ENCODE measurements around the gene GPR39. TPM values are rescaled to one million over a fixed set of nuclear protein-coding genes. Genes with fewer than 3 reads are reported as not detected.
"Not testable (repeated sequence)": the region's sequence is repeated elsewhere in the genome, so short reads cannot be mapped to it uniquely, and the experiment has no call there.

The GPR39 gene
- total RNA-seq, 1 donor from 2014 or later: 1.3 TPM

- DNase-seq (ENCODE audit: low spot score): no peak
Observed at GRCh38 chr2:132489150-132489549, 72.5 kb downstream of the GPR39 start.

DNA sequence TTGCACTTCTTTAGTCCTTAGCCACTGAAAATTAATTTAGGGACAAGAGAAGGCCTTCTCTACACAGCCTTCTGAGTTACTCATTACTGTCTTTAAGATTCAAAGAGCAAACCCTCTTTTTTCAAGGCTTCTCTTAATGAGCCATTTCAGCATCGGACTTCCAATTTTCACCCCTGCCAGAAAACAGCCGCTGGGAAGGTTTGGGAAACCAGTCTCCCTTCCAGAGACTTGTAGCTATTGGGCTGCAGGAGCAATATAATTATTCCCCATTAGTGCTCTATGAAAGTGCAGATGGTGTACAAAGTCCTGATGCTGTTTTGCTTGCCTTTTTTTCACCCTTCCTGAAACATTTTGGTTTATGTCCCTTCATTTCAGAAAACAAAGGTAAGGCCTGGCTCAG, 79.3 kb downstream of the GPR39 start:
- no peak for DNase-seq (ENCODE audit: low spot score)

- no peak for DNase-seq (ENCODE audit: low spot score)
Observed at GRCh38 chr2:132496555-132496954, 80.0 kb downstream of the GPR39 start.

GRCh38 chr2:132497591-132497990, 81.0 kb downstream of the GPR39 start:
- DNase-seq (ENCODE audit: low spot score): no peak

GRCh38 chr2:132503701-132504100, 87.1 kb downstream of the GPR39 start:
- no peak for DNase-seq (ENCODE audit: low spot score)

DNA sequence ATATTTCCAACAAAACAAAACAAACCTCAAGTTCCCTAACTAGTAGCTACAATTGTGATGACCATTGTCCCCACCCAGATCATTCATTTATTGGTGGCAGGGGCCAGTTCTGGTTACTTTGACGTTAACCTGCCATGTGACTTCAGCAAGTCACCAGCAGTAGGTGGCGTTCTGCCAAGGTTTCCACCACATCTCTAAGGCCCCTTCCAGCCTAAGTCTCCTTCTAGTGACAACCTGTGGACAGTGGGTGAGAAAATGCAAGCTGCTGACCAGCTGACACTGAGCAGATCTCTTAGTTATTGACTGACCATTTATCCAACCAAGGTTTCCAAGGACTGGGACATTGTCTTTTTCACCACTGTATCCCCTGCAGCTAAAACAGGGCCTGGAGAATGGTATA, 98.4 kb downstream of the GPR39 start:
- no peak for DNase-seq (ENCODE audit: low spot score)

- DNase-seq (ENCODE audit: low spot score): no peak
Observed at GRCh38 chr2:132517386-132517785, 100.8 kb downstream of the GPR39 start.

DNA sequence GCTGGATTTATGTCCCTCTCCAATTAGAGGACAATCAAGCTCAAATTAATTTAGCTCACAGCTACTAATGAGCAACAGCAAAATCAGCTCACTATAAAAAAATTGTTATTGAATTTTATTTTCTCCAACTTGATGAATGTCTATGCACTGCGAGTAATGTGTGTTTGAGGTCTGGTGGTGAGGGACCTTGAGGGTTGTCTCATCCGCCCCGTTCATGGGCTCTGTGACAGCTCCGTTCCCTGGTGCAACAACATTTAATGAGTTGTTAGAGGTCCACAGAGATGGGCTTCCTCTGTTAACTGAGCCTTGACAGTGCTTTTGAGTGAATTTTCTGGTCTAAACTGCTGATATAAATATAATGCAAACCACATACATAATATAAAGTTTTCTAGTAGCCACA, 101.7 kb downstream of the GPR39 start:
- DNase-seq (ENCODE audit: low spot score): no peak

GRCh38 chr2:132519566-132519965, 103.0 kb downstream of the GPR39 start:
- no peak for DNase-seq (ENCODE audit: low spot score)

- DNase-seq (ENCODE audit: low spot score): no peak
Observed at GRCh38 chr2:132521341-132521740, 104.7 kb downstream of the GPR39 start.

DNA sequence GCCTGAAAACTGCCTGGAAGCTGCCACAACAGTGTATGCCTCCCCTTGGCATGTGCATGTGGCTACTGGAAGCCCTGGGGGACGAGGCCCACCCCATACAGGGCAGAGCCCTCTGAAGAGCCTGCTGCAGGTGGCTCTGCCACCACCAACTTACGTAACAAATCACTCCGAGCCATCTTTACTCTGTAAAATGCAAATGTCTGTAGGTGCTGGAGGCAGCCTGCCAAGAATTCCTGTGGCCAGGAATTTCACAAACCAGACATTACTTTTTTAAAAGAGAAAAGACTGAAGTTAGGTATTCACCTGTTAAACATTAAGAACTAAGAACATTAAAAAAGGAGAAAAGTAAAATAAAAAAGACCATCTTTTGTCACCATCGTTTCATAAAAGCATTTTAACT, 106.3 kb downstream of the GPR39 start:
- DNase-seq (ENCODE audit: low spot score): no peak

DNA sequence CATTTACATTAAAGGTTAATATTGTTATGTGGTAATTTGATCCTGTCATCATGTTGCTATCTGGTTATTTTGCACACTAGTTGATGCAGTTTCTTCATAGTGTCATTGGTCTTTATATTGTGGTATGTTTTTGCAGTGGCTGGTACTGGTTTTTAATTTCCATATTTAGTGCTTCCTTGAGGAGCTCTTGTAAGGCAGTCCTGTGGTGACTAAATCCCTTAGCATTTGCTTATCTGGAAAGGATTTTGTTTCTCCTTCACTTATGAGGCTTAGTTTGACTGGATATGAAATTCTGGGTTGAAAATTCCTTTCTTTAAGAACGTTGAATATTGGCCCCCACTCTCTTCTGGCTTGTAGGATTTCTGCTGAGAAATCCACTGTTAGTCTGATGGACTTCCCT, 120.5 kb downstream of the GPR39 start:
- not testable (repeated sequence) for DNase-seq (ENCODE audit: low spot score)

GRCh38 chr2:132538331-132538855, 121.8 kb downstream of the GPR39 start:
- no peak for DNase-seq (ENCODE audit: low spot score)

GRCh38 chr2:132540166-132540565, 123.6 kb downstream of the GPR39 start:
- no peak for DNase-seq (ENCODE audit: low spot score)

- no peak for DNase-seq (ENCODE audit: low spot score)
Observed at GRCh38 chr2:132542953-132543569, 126.5 kb downstream of the GPR39 start.

DNA sequence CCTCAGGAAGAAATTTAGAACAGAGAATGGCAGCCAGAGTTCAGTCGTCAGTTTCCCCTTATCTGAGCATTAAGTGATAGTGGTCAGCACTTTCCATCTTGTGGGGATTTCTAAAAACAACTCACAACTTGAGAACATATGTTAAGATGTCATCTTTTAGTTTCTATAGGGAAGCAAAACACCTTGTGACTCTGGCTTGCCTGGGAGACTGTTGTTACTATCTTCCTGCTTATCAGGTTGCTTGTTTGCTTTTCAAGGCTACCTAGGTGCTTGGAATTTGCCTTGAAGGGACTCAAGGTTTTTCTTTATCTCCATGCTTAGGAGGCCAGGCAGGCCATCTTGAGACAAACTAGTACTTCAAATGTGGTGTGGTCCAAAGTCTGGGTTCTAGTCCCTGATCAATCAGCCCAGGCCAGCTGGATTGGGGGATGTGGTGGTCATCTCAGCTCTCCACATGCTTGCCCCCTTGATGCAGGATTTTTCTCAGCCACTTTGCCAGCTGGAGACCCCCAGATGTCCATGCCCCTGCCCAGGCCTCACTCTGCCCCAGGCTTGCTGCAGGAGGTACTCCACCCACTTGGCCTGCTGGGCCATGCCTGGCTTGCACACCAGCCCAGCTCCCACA, 127.5 kb downstream of the GPR39 start:
- no peak for DNase-seq (ENCODE audit: low spot score)

DNA sequence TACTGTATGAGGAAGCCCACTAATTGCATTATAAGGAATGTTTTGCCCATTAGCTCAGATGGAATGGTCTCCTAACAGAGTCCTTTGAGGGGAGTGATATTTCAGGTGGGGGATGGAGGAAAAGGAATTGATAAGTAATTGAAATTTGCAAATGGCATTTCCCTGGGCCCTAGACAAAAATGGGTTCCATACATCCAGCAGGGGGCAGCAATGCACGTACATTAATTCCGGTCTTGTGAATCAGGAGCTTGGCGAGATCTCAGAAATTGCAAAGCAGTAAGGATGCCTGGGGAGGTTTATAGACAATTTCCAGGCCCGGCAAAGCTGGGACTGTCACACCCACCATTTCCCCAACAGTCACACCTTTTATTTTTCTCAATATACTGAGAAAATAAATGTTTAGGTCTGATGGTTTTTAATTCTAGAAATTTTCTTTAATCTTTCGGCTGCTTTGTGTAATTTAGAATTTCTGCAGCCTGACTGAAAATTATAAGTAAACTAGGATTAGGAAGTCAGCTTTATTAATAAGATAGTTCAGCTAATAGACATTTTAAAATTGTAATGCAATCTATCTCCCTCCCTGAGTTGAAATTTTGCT, 130.6 kb downstream of the GPR39 start:
- DNase-seq (ENCODE audit: low spot score): no peak

DNA sequence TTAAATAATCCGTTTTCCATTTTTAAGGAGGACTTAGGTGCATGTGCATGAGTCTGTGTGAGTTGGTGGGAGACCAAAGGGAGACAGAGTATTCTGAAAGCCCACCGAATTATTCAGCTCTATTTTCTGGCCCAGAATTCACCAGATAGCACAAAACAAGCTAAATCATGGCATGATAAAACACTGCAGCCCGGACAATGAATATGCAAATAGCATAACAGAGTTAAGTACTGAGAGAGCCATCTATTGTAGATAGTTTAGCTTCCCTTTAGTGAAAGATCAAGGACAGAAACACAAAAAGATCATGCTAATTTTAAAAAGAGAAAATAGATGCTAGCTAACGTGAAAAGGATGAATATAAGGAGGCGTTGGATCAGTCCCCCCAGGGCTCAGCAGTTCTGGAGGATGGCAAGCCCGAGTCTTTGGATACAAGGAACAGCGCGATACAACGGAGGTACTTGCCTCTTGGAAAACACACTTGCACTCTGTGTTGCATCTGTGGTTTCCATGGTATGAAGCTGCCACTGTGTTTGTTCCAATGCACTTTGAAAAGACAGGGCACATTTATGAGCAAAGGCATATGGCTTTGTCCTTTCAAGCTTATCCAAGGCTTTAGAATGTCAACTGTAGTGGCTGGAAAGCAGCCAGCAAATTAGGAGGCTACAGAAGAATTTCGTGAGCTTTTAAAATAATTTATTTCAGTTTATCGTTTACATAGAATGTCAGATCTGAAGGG, 133.5 kb downstream of the GPR39 start:
- DNase-seq (ENCODE audit: low spot score): no peak

GRCh38 chr2:132550946-132551345, 134.3 kb downstream of the GPR39 start:
- no peak for DNase-seq (ENCODE audit: low spot score)

DNA sequence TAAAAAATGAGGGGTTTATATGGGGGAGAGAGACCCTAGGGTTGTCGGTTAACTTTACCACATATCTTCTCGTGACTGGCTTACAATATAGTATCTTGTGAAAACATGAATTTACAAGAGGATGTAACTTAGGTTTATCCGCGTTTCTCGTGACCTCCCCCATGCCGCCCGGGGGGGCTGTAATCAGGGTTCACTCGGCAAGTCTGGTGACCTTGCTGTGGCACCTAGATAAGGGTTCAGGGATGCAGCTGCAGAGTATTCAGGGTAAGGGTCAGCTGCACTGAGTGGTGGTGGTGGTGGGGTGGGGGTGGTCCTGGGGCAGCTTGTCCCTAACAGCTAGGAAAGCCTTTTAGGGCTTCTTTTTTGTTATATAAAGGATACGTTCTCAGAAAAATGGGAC, 141.1 kb downstream of the GPR39 start:
- DNase-seq (ENCODE audit: low spot score): no peak

DNA sequence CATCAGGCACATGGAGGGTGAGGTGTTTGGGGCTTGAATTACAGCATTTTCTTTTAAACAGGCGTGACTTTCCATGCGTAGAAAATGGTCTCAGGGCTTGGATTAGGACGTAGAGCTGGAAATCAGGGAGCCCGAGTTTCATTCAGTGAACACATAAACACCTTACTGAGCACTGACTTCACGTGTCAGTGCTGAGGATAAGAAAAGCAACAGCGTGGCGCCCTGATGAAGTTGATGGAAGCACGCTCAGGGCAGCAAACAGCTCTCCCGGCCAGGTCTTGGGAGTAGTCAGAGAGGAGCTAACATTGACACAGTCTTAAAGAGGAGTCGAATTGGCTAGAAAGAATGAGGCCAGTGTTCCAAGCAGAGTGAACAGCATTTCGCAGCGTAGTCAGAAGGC, 142.7 kb downstream of the GPR39 start:
- no peak for DNase-seq (ENCODE audit: low spot score)

DNA sequence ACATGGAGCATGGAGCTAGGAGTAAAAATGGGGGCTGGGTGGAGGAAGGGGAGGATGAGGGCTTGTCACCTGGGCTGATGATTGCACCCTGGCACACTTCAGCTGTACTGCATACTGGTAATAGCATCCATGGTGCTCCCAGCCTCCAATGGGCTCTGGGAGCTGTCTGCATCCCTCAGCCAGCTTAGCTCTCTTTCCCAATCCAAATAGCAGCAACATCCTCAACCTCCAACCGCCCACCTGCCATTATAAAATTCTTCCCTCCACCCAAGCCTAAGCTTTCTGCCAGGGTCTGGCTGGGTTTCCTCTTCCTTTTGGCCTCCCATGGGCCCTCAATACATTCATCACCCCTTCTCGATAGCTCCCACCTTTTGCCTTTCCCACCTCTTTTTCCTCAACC, 143.3 kb downstream of the GPR39 start:
- DNase-seq (ENCODE audit: low spot score): no peak

All from mesenteric fat pad (tissue), 1 donor.